HL-60/S4 (cell line): ENCODE results near the gene EPHB1.

Experiments
- in situ Hi-C: fragments of 300-500 bp; cut with MboI; formaldehyde crosslinking; loops from 2 replicates; pipeline ENCODE4 v1.14.3; 2022; ENCODE audit warnings: low sequenced_read_pairs

Gene EPHB1

GRCh38 chr3:134877788-134878187, 82.7 kb downstream of the EPHB1 start:
- in situ Hi-C loops = no loop called here

- in situ Hi-C loops = no loop called here
Measured at GRCh38 chr3:134879990-134880389, 84.9 kb downstream of the EPHB1 start.

DNA sequence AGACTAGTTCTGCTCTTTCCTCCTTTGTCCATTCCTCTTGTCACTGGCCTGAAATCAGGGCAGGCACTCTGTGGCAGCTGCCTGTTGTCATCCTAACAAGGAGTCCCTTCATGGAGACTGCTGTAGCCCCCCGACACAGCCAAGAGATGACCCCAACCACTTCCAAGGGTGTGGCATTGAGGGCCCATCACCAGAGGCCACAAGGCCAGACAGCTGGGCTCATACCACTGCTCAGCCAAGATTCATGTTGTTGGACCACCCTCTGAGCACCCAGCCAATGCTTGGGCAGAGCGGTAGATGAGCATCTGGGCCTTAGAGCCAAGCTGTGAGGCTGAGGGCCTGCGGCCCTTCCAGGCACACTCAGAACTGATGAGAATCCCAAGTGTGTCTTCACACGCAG, 85.4 kb downstream of the EPHB1 start:
- in situ Hi-C loops = no loop called here

- in situ Hi-C loops = no loop called here
Measured at GRCh38 chr3:134881305-134881704, 86.2 kb downstream of the EPHB1 start.

DNA sequence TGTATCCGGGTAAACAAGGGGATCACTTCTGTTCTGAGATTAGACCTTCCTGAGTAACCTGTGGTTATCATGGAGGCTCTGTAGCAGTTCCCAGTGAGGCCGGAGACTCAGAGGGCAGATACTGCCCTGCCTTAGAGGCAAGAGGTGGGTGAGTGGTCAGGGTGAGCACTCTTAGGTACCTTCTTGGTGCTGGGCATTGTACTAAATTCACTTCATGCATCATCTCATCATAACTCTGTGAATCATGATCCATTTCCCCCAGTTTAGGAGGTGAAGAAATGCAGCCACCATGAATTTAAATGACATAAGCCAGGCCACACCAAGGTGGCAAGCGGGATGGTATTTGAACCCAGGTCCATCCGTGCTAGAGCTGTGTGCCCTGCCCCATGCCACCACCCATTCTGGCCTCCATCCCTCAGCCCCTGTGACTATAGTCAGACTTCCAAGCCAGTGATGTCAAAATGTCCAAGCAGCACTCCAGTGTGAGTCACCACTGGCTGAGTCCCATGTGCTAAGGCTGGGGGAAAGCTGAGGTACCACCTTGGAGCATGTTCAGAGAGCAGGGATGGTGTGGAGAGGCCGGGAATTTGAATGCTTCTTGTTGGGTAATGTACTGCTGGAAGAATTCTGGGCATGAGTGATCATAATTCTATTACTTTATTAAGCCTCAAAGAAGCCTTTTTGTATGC, 88.8 kb downstream of the EPHB1 start:
- in situ Hi-C loops = no loop called here

DNA sequence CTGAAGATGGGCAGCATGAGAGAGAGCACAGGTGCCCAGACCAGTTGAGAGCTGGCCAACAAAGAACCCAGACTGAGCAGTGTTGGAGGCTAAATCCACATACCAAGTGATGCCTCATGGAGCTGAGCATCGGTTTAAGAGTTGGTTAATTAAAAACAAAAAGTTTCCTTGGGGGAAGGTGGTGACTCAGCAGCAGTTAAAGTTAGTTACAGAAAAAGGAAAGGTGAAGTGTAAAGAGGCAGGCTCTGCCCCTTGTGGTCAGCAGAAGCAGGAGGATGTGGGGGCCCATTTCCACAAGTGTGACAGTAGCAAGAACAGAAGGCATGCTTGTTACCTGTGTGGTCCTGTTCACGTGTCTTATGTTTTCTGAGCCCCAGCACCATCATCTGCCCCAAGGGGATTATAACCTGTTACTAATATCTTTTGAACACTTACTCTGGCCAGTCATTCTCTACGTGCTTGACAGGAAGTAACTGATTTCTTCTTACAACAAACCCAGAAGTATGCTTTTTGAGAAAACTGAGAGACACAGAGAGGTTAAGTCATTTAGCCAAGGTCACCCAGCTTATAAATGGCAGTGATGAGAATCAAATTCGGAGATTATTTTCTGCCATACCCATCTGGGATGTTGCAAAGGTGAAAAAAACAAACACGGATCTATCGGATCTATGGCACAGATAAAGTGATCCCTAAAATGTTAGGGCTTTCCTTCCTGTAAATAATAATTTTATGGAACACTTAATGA, 91.0 kb downstream of the EPHB1 start:
- in situ Hi-C loops = no loop called here

DNA sequence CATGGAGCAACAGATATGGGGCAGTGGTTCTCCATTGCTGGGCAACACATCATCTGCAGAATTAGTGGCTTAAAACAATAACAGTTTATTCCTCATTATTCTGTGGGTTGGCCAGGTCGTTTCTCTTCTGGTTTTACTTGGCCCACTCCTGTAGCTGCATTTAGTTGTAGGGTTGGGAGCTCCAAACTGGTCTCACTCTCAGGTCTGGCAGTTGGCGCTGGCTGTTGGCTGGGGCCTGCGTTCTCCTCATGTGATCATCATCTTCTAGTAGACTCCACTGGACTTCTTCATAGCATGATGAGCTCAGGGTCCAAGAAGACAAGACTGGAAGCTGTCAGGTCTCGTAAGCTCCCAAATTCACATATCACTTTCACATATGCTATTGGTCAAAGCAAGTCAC, 91.9 kb downstream of the EPHB1 start:
- in situ Hi-C loops = no loop called here

DNA sequence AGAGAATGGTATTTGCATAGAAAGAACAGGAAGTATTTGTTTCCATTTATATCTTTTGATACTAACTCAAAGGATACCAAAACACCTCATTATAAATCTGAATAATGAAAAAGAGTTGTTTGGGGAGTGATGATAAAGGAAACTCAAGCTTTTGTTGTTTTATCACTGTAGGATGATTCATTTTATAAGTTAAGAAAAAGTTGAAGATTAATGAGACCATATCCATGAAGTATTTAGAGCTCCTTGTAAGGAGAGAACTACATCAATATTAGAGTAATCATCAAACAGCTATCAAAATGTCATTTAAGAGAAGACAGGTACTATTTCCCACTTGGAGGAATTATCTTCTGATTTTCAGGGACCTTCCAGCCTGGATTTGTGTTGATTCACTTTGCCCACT, 92.5 kb downstream of the EPHB1 start:
- in situ Hi-C loops = no loop called here

GRCh38 chr3:134892326-134892725, 97.3 kb downstream of the EPHB1 start:
- in situ Hi-C loops = no loop called here

DNA sequence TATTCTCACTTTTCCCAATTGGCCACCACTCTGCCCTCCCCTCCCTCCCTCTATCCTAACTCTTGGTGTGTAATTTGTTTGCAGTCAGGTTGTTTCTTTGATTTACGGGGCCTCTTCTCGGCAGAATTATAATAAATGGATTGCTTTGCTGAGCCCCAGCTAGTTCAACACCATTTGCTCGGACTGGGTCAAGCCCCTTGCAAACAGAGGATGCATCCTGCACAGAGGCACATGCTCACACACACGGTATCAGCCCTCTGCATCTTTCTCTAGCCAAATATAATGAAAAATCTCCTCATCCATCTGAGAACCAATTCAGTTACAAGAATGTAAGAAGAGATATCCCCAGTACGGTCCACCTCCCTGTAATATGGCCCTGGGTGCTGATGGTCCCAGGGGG, 97.7 kb downstream of the EPHB1 start:
- in situ Hi-C loops = no loop called here

- in situ Hi-C loops = no loop called here
Measured at GRCh38 chr3:134894533-134894932, 99.5 kb downstream of the EPHB1 start.

DNA sequence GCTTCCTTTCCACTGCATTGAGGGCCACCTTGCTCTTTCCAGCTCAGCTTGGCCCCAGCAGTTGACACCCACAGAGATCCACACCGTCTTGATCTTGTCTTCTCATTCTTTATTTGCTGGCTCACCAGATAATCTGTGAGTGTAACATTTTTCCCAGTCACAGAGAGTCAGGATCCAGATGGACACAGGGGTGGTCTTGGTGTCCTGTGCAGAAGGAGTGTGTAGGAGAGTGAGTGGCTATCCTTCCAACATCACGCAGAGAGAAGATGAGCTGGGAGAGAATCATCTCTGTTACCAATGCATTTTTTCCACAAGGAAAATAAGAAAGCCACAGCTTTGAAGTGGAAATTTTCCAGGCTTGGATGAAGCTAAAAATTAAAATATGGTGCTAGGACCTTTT, 100.1 kb downstream of the EPHB1 start:
- in situ Hi-C loops = no loop called here

GRCh38 chr3:134896141-134896540, 101.1 kb downstream of the EPHB1 start:
- in situ Hi-C loops = no loop called here

DNA sequence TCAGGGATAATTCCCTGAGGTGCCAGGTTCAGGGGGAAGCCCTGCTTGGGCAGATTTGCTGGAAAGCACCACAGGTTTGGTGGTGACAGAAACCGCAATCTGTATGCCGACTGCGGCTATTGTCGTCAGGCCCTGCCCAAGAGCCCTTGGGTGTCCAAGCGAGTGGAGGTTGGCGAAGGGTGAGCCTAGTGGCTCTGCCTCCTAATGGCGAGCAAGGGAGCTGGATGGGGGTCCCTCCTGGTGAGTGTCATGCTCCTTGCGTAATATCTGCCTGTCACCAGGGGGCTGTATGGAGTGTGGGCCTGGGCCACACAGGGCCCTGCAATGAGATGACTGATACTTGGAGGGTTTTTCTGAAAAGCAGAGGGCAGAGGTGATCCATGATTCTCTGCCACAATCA, 101.6 kb downstream of the EPHB1 start:
- in situ Hi-C loops = no loop called here

GRCh38 chr3:134897391-134898141, 102.5 kb downstream of the EPHB1 start:
- in situ Hi-C loops = no loop called here

DNA sequence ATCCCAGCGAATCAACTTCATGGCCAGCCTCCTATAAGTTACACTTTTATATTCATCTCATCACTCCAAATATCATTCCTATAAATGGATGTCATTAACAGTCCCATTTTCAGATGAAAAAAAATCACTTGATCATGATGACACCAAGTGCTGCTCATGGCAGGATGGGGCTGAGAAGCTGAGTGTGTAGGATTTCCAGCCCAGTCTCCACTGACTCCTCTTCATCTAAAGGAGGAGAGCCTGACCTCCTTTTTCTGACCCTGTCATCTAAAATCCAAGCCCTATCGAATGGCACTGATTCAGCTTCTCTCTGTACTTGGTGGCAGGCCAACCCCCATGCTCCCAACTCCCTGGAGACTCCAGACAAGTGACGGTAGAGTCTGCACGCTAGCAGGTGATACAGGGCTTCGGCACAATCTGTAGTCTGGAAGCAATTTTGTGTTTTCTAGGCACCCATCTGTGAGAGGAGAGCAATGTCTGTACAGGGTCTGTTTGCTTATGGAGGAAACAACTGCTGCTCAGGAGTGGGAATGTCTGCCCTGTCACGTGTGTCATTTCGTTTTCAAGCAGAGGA, 103.2 kb downstream of the EPHB1 start:
- in situ Hi-C loops = no loop called here

- in situ Hi-C loops = no loop called here
Measured at GRCh38 chr3:134899786-134900185, 104.7 kb downstream of the EPHB1 start.

- in situ Hi-C loops = no loop called here
Measured at GRCh38 chr3:134900482-134900881, 105.4 kb downstream of the EPHB1 start.

DNA sequence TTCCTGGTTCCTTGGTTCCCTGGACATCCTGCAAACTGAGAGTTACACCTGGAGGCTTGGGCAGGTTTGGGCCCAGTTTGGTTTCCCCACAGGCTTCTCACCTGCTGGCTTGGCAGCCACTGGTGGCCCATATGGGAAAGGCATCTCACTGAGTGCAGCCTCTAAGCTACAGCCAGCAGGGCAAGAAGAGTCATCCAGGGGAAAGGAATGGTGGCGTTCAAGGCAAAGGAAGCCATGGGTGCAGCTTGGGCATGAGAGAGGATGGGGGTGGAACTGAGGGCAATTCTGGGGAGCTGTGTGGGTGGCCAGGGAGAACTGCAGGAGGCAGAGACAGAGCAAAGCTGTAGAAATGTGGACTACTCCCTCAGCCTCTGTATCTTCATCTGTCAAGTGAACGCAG, 106.4 kb downstream of the EPHB1 start:
- in situ Hi-C loops = no loop called here

GRCh38 chr3:134903837-134904236, 108.8 kb downstream of the EPHB1 start:
- in situ Hi-C loops = no loop called here

GRCh38 chr3:134904241-134904771, 109.2 kb downstream of the EPHB1 start:
- in situ Hi-C loops = no loop called here
